ENCODE results near the gene RPA3. TPM values are rescaled to one million over a fixed set of nuclear protein-coding genes. Genes with fewer than 3 reads are reported as not detected.
A peak's percentile ranks its signal among the peaks of the same experiment; 100 is the strongest.

RPA3 gene
- total RNA-seq, 6 donors from 2014 or later: 6.3 to 31.1 (median 19.5) TPM

DNA sequence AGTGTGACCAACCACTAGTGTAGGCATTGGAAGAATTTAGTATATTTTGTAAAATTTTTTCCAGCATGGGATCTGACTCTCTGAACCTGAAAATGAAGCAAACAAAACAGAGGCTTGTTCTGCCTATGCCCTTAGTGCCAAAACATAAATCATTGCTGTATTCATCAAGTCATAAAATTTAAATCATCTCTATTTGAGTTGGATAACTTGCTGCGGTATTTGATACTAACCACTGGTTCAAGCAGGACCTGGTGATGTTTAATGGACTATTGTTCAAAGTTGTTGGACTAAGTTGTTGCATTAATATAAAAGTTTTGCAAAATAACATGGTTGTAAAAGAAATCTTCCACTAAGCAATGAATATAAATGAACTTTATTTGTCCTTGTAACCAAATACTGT lies 19.8 kb upstream of the RPA3 start:
- Histone ChIP-seq H3K36me3 (no peaks in the 10 kb centered on the region), H3K4me3 (no peak overlapping the region), H3K4me1 (peaks cover 0 to 9% (median 4%) of the 10 kb centered on the region in 4 donors), H3K27ac (no peak overlapping the region), H3K9me3 (no peaks in the 10 kb centered on the region), H3K27me3 (no peaks in the 10 kb centered on the region)
- DNase-seq: no peak
- WGBS, 2 donors: 92 to 100% methylated on average over 1 of the region's 1 CpG
- ATAC-seq (ENCODE audit: low FRiP score in 2 of 2): no peak
- no peak for TF ChIP-seq EP300 (IDR thresholded peaks at IDR 0.05)

DNA sequence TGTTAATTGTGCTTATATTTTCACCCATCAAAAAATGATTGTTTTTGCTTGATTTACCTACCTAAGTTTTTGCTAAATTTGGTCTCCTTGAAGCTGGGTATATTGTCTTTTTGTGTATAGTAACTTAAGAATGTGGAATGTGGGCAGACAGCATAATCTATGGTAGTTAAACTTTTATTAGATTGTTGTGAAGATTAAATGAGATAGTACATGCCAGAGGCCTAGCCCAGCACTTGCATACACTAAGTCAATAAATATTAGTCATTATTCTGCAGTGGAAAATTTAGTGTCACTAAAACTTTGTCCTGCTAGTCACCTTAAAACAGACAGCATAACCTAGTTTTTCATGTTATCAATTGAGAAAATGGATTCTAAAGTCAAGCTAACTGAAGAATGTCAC lies 19.3 kb upstream of the RPA3 start:
- no peak overlapping the region for H3K27ac ChIP-seq
- H3K9me3 ChIP-seq: no peaks in the 10 kb centered on the region
- DNase-seq: no peak
- peaks cover 0 to 9% (median 4%) of the 10 kb centered on the region in 4 donors for H3K4me1 ChIP-seq
- TF ChIP-seq EP300 (IDR thresholded peaks at IDR 0.05): no peak
- TF ChIP-seq, protein P1, sequence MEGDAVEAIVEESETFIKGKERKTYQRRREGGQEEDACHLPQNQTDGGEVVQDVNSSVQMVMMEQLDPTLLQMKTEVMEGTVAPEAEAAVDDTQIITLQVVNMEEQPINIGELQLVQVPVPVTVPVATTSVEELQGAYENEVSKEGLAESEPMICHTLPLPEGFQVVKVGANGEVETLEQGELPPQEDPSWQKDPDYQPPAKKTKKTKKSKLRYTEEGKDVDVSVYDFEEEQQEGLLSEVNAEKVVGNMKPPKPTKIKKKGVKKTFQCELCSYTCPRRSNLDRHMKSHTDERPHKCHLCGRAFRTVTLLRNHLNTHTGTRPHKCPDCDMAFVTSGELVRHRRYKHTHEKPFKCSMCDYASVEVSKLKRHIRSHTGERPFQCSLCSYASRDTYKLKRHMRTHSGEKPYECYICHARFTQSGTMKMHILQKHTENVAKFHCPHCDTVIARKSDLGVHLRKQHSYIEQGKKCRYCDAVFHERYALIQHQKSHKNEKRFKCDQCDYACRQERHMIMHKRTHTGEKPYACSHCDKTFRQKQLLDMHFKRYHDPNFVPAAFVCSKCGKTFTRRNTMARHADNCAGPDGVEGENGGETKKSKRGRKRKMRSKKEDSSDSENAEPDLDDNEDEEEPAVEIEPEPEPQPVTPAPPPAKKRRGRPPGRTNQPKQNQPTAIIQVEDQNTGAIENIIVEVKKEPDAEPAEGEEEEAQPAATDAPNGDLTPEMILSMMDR (IDR thresholded peaks at IDR 0.05): no peak
- no peak for TF ChIP-seq POLR2A (IDR thresholded peaks at IDR 0.05)
- TF ChIP-seq POLR2AphosphoS5 (IDR thresholded peaks at IDR 0.05): no peak
- H3K27me3 ChIP-seq: no peaks in the 10 kb centered on the region
- H3K4me3 ChIP-seq: no peak overlapping the region
- ATAC-seq (ENCODE audit: low FRiP score in 2 of 2): no peak
- H3K36me3 ChIP-seq: no peaks in the 10 kb centered on the region

DNA sequence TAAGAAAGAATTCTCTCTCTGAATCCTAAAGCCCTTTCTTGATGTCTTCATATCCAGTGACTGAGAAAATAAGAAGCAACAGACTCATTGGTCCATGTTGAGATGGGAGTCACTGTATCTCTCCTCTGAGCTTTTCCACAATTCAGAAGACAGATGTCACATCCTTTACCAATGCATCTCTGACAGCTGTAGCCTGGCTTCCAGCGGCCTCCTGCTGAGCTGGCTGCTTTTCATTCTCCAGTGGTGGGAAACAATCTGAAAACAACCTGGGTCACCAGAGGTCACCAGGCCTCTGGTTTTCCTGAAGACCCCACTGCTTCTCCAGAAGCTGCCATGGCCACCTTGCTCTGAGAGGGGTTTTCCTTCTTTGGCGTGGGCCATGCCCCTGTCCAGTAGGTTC lies 18.3 kb upstream of the RPA3 start:
- Histone ChIP-seq H3K27me3 (no peaks in the 10 kb centered on the region), H3K9me3 (no peaks in the 10 kb centered on the region), H3K27ac (no peak overlapping the region), H3K4me3 (no peak overlapping the region), H3K36me3 (no peaks in the 10 kb centered on the region), H3K4me1 (peaks cover 0 to 14% (median 6%) of the 10 kb centered on the region in 4 donors)
- no peak for TF ChIP-seq POLR2AphosphoS5 (IDR thresholded peaks at IDR 0.05)
- TF ChIP-seq, protein P1 (IDR thresholded peaks at IDR 0.05): no peak
- DNase-seq: no peak
- no peak for ATAC-seq (ENCODE audit: low FRiP score in 2 of 2)
- WGBS, 2 donors: 97 to 100% methylated on average over 2 of the region's 2 CpGs

GRCh38 chr7:7732621-7733281 lies 14.3 kb upstream of the RPA3 start:
- Histone ChIP-seq H3K27me3 (no peaks in the 10 kb centered on the region), H3K9me3 (no peaks in the 10 kb centered on the region), H3K27ac (peak overlapping the region in 1 of 4 donors; percentile 27), H3K36me3 (no peaks in the 10 kb centered on the region), H3K4me3 (no peak overlapping the region), H3K4me1 (peaks cover 4 to 11% (median 6%) of the 10 kb centered on the region in 4 donors)
- ATAC-seq (ENCODE audit: low FRiP score in 2 of 2): no peak
- WGBS, 2 donors: 78% methylated on average over 4 of the region's 4 CpGs
- TF ChIP-seq POLR2A (IDR thresholded peaks at IDR 0.05): no peak
- no peak for TF ChIP-seq EP300 (IDR thresholded peaks at IDR 0.05)
- no peak for TF ChIP-seq POLR2AphosphoS5 (IDR thresholded peaks at IDR 0.05)
- no peak for DNase-seq

- H3K9me3 ChIP-seq: no peaks in the 10 kb centered on the region
- peak overlapping the region in 1 of 4 donors; percentile 27 for H3K27ac ChIP-seq
- TF ChIP-seq POLR2AphosphoS5 (IDR thresholded peaks at IDR 0.05) (no peak), POLR2A (IDR thresholded peaks at IDR 0.05) (no peak), EP300 (IDR thresholded peaks at IDR 0.05) (no peak)
- TF ChIP-seq, protein P1 (IDR thresholded peaks at IDR 0.05): no peak
- ATAC-seq (ENCODE audit: low FRiP score in 2 of 2) (no peak), DNase-seq (no peak)
- no peaks in the 10 kb centered on the region for H3K36me3 ChIP-seq
- peaks cover 4 to 11% (median 6%) of the 10 kb centered on the region in 4 donors for H3K4me1 ChIP-seq
- no peaks in the 10 kb centered on the region for H3K27me3 ChIP-seq
- no peak overlapping the region for H3K4me3 ChIP-seq
Measured at GRCh38 chr7:7731732-7732131, 13.3 kb upstream of the RPA3 start.

Measured in upper lobe of left lung (tissue), 6 donors.